KOPT-K1 (cell line): ENCODE data around the gene KRT77.

Experiments
- H3K27ac ChIP-seq: fragments of 200-600 bp; sonication (generic); 2 replicates; pipeline ENCODE4 v1.5.1; 2016; ENCODE audit warnings: antibody characterized with exemption, mild to moderate bottlenecking, low read depth, low read length; ENCODE audit not compliant: poor library complexity, severe bottlenecking
- H3K36me3 ChIP-seq: fragments of 200-600 bp; sonication (generic); 2 replicates; pipeline ENCODE4 v1.5.1; 2017; ENCODE audit warnings: antibody characterized with exemption, mild to moderate bottlenecking, low read length, moderate library complexity; ENCODE audit not compliant: insufficient read depth
- H3K9me3 ChIP-seq: fragments of 200-600 bp; sonication (generic); 2 replicates; pipeline ENCODE4 v1.5.1; 2017; ENCODE audit warnings: antibody characterized with exemption, low read length, mild to moderate bottlenecking; ENCODE audit not compliant: insufficient read depth, poor library complexity, severe bottlenecking

The KRT77 gene

DNA sequence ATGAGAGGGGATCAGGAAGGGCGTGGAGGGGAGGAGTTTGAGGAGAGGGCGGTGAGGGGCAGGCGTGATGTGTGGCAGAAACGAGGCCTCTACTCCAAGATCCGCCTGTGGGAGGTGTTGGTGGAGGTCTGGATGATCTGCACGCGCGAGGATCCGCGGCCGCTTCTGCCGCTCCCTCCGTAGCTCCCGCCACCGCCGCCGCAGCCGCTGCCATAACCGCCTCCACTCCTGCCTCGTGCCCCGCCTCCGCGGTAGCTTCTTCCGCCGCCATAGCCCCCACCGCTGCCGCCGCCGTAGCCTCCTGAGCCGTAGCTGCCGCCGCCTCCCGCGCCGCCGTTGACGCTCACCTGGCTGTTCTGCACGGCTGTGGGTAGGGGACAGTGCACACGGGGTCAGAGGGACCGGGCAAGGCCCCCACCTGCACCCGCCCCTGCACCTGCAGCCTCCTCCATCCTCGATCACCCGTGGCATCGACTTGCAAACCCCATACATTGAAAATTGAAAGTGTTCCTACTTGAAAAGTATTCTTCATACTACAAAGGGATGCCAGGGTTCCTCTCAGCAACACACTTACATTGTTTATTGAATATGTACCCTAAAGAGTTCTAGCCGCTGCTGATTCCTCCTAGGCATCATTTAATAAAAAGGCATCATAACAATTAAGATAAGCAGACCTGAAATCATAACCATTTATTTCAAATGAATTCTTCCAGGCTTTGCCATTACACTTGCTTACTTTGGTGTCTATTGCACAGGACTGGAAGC lies 12.1 kb downstream of the KRT77 start:
- H3K36me3 ChIP-seq: no peaks in the 10 kb centered on the region
- no peak overlapping the region for H3K27ac ChIP-seq
- no peaks in the 10 kb centered on the region for H3K9me3 ChIP-seq

DNA sequence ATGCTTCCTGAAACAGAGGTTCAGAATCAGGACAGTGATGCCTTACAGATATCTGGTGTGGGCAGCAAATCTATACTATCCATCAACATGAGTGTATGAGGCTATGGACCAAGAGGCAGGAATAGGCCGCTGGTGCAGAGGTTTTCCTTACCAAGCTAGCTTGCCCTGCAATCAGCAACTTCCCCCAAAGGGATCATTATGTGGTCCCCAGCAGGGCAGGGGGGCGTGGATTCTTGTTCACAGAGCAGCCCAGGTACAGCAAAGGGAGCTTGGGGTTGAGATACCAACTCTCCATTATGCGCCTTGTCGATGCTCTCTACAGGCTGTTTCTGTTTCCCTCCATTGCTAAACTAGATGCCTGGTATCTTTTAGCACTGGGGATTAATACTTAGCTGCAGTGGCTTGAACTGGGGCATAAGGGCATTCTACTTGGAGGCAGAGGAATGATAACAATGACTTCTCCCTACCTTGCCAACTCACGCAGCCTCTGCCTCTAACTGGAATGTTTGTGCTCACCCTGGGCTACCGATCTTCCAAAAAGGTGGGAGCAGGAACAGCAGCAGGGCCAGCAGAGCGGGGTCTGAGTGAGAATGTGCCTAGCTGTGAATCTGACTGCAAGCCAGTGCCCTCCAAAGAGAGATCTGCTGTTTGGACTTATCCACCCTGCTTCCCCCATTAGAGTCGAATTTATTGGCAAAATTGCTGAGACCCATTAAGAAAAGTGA lies 12.8 kb downstream of the KRT77 start:
- Histone ChIP-seq H3K27ac (no peak overlapping the region), H3K9me3 (no peaks in the 10 kb centered on the region), H3K36me3 (no peaks in the 10 kb centered on the region)

DNA sequence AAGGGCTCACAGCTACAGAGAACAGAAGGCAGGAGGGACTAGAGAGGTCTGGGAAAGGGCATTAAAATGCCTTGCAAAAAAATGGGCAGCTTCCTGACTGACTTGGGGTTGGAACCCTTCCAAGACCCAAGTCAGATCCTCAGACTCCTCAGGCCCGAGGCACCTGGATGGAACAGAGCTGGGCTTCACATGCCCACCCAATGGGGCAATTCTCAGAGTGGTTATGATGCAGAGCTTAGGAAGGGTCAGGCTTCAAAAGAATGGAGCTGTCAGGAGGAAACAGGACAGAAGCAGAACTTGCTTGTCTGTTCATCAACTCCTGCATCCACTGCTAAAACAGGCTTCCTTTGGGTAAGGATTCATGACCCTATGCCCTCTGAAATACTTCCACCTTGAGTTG lies 13.4 kb downstream of the KRT77 start:
- H3K27ac ChIP-seq: no peak overlapping the region
- no peaks in the 10 kb centered on the region for H3K36me3 ChIP-seq
- no peaks in the 10 kb centered on the region for H3K9me3 ChIP-seq

DNA sequence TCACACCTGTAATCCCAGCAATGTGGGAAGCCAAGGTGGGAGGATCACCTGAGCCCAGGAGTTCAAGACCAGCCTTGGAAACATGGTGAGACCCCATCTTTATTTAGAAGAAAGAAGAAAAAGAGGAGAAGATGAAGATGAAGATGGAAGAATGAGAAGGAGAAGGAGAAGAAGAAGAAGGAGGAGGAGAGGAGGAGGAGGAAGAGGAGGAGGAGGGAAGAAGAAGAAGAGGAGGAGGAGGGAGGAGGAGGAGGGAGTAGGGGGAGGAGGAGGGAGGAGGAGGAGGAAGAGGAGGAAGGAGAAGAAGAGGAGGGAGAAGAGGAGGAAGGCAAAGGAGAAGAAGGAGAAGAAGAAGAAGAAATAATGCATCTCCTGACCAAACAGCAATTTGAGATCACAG lies 14.1 kb downstream of the KRT77 start:
- no peak overlapping the region for H3K27ac ChIP-seq
- no peaks in the 10 kb centered on the region for H3K9me3 ChIP-seq
- H3K36me3 ChIP-seq: no peaks in the 10 kb centered on the region

DNA sequence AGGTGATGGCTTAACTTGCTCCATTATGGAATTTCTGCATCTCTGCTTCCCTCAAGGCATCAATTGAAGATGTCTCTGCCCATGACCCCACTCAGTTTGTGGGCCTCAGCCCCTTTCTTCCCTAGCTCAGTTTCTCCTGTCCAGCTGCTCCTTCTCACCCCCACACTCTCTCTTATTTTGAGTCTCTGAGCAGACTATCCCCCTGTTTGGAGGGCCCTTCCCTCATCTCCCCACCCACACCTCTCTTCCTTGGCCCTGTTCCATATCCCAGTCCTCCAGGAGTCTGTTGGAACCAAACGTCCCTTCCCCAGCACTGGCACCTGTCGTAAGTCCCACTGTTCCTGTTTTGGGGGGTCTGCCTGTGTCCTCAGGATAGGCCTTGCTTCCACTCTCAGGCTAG lies 14.8 kb downstream of the KRT77 start:
- H3K9me3 ChIP-seq: no peaks in the 10 kb centered on the region
- H3K36me3 ChIP-seq: no peaks in the 10 kb centered on the region
- no peak overlapping the region for H3K27ac ChIP-seq

DNA sequence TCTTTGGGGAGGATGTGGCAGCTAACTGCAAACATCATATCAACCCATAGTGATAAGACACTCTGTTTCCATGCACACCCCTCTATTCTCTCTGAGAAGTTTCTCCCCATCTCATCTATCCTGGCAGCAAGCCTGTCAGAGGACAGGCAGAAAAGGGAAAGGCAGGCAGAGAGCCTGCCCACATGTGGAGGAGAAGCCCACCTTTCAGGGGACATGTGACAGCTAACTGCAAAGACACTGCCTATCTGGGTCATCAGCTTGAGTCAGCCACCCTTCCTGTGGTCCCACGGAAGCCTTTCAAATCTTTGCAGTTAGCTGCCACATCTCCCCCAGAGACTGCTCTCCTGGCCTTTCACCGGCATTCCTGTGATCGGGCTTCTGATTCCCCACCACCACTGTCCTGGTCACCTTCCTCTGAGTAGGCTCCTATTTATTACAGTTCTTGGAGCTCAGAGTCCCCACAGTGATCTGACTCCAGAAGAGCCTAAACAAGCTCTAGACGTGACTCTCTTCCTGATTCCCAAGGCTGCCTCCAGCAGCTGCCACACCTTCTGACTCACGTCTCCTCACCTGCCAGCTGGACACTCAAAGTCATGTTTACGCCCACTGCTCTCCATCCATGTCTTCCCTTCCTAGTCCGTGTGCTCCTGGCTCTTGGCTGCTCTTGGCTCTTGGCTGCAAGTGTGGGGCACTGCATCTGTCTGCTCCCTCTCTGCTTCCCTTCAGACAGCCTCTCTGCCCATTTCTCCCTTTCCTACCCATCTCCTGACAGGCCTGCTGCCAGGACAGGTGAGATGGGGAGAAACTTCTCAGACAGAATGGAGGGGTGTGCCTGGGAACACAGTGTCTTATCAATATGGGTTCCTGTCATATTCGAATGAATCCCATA lies 15.6 kb downstream of the KRT77 start:
- Histone ChIP-seq H3K36me3 (no peaks in the 10 kb centered on the region), H3K9me3 (no peaks in the 10 kb centered on the region), H3K27ac (no peak overlapping the region)

DNA sequence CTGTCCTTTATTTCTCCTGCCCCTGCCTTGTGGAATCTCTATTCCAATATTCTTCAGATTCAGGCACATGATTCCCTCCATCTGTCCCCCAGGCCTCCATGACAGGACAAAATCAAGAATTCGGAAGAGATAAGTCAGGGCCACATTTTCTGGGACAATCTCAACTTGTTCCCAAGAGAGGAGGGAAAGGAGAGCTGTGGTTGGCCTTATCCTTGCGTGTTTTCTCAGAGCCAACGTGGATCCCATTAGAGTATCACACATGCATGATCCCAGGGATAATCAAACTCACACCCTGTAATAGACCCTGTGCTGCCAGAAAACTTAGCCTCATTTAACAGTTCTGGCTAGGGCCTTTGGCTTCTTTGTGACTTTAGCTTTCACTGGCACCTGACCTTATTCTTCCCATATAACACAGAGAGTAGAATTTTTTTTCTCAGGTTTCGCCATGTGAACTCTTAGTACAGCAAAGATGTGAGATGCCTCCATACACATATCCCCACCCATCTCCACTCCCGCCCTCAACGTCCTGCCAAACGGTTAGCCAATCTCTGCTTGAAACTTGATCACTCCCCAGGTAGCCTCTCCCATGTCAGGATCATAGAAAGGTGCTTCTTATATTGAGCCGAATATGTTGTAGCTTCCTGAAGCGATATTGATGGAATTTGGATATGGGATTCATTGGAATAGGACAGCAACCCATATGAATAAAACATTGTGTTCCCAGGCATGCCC lies 16.4 kb downstream of the KRT77 start:
- no peak overlapping the region for H3K27ac ChIP-seq
- H3K9me3 ChIP-seq: no peaks in the 10 kb centered on the region
- no peaks in the 10 kb centered on the region for H3K36me3 ChIP-seq

DNA sequence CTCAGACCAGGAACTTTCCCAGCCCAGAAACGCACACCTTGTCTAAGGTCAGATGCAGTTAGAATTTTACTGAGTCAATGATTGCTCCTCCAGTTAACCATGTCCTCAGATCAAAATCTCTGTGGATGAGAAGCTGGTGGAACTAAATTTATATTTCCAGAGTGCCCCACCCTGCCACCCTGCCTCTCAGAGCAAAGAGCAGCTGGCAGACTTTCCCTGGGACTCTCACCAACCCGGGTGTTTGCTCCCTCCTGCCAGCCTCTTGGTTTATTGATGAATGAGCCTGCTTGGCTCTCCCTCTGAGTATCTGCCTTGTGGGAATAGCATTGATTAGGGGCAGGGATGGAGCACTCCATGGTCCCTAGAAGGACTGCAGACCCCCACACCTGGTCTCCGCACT lies 17.3 kb downstream of the KRT77 start:
- H3K27ac ChIP-seq: no peak overlapping the region
- no peaks in the 10 kb centered on the region for H3K9me3 ChIP-seq
- no peaks in the 10 kb centered on the region for H3K36me3 ChIP-seq

DNA sequence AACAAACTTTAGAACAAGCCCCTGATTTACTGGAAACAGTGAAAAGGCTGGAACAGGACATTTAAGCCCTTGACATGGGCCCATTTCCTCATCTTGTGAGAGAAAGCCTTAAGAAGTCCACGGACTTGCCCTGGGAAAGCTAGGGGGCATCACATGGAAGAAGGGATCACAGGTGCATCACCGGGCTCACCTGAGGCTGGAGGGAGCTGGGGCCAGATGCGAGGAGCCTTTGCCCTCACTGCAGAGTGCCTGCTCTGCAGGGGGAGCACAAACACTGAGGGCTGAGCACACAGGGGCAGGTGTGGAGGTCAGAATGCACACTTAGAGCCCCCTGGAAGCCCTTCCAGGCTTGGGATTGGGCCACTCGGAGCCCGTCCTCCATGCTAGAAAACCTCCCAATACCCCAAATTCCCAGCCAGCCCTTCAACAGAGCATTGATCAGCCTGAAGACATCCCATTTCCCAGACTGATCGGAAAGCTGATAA lies 17.9 kb downstream of the KRT77 start:
- Histone ChIP-seq H3K9me3 (no peaks in the 10 kb centered on the region), H3K27ac (no peak overlapping the region), H3K36me3 (no peaks in the 10 kb centered on the region)

DNA sequence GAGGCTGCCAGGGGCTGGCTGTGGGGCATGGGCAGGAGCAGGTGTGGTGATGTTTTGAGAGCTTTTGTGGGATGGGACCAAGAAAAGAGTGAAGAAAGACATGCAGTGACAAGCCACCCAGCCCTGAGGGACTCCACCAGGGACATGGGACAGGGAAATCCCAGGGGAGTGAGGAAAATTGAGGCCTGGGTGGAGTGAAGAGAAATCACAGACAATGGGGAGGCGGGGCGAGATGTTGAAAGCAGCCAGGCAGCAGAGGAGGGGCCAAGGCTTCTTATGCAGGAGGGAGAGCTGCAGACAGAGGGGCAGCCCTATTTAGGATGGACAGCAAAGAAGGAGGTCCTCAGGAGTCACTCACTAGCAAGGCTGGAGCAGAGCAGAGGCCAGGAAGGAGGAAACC lies 18.9 kb downstream of the KRT77 start:
- Histone ChIP-seq H3K36me3 (no peaks in the 10 kb centered on the region), H3K27ac (no peak overlapping the region), H3K9me3 (no peaks in the 10 kb centered on the region)

DNA sequence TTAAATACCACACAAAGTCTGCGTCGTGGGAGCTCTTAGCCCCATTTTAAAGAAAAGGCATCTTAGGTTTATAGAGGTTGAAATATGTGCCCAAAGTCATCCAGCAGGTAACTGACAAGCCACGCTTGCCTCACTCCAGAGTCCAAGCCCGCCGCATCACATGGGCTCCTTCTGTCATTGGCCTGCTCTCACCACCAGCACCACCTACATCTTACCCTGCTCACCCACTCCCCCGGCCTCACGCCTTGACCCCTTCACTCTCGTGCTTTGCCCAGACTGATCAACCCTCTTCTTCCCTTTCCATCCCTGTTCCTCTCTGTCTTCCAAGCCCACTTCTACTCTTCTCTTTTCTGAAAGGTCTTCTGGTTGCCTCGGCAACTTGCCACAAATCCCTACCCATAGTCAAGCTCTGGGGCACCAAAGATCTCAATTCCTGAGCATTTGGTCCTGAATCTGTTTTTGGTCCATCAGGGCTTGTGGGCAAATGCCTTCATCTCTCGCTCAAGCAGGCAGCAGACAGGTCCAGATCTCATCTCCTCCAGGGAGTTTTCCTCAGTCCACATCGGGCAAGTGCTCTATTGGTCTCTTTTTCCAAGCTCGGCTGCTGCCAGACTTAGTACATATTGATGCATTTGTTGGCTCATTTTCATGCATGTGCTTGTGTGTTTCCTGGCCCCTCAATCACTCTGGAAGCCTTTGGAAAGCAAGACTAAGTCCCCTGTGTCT lies 19.6 kb downstream of the KRT77 start:
- no peak overlapping the region for H3K27ac ChIP-seq
- H3K36me3 ChIP-seq: no peaks in the 10 kb centered on the region
- H3K9me3 ChIP-seq: no peaks in the 10 kb centered on the region

DNA sequence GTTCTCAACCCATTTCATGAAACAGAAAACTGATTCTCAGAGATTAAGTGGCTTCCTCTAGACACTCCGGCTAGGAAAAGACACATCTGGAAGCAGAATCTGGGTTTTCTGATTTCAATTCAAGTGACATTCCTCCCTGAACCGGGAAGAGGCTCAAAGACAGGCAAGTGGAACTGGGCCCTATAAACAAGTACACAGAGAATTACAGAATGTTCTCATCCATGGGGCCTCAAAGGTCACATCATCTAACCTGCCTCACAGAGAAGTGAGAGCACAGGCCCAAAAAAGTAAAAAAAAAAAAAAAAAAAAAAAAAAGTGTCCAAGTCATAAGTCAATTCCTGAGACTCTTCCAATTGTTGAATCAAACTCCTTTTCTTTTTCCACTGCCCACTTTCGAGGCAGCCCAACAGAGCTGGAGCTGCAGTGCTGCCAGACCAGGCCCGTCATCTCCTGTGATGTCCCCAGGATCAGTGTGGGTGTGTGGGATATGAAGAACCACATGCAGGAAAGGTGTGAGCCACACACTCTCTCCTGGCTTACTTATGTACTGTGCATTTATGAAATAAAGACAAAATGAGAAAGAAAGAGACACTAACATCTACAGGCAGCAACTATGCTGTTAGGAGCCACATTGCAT lies 20.3 kb downstream of the KRT77 start:
- H3K36me3 ChIP-seq: no peaks in the 10 kb centered on the region
- no peaks in the 10 kb centered on the region for H3K9me3 ChIP-seq
- no peak overlapping the region for H3K27ac ChIP-seq

DNA sequence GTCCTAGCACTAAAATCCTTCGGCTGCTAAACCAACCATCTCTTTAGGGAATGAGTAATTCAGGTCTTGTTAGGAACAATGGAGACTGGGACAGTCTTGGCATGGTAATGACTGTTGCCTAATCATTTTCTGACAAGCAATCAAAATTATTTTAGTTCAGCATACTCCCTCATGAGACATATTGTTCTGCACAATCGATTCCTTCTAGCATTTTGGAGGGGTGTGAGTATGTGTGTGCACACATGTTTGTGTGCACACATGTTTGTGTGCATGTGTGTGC lies 21.0 kb downstream of the KRT77 start:
- Histone ChIP-seq H3K9me3 (no peaks in the 10 kb centered on the region), H3K36me3 (no peaks in the 10 kb centered on the region), H3K27ac (no peak overlapping the region)
